H1 (cell line): ENCODE results near the gene GNG11.

Experiments used
- YY1 ChIP-seq: IDR thresholded peaks from 2 replicates; pipeline ENCODE4 v1.6.1; 2011; ENCODE audit warnings: low read depth, mild to moderate bottlenecking, low read length
- ZNF274 ChIP-seq: IDR thresholded peaks from 2 replicates; pipeline ENCODE4 v1.7.0; 2012; ENCODE audit warnings: low read length, borderline replicate concordance; ENCODE audit errors: extremely low read depth

- TF ChIP-seq ZNF274 (no peak), YY1 (no peak)
Measured at GRCh38 chr7:93910076-93910994, 11.2 kb upstream of the GNG11 start.
